ENCODE measurements around the gene TUT4. TPM values are rescaled to one million over a fixed set of nuclear protein-coding genes. Genes with fewer than 3 reads are reported as not detected.

The TUT4 gene
- total and polyA plus RNA-seq, 2 of the 4 experiments (the other 2 are of a cell fraction): 10.9 to 40.0 TPM

DNA sequence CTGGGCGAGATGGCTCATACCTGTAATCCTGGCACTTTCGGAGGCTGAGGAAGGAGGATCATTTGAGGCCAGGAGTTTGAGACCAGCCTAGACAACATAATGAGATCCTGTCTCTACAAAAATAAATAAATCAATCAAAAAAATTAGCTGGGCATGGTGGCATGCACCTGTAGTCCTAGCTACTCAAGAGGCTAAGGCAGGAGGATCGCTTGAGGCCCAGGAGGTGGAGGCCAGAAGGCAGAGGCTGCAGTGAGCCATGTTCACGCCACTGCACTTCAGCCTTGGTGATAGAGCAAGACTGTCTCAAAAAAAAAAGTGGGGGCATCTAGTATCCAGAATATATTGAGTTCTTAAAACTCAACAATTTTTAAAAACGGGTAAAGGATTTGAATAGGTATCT is 6.0 kb downstream of the TUT4 start:
- no peak overlapping the region for H3K23ac ChIP-seq (ENCODE audit: low read depth, low read length)
- no peaks in the 10 kb centered on the region for H3K27me3 ChIP-seq (ENCODE audit: control insufficient read depth, insufficient read depth, low read length)
- no peak overlapping the region for H2AFZ ChIP-seq (replicated peaks; ENCODE audit: low read length, poor library complexity)
- in situ Hi-C loops (cut with MboI; ENCODE audit: low sequenced_read_pairs) (no loop called here), dilution Hi-C loops (cut with HindIII; ENCODE audit: low sequenced_read_pairs, unreplicated experiment) (no loop called here), intact Hi-C loops (cut with micrococcal nuclease) (no loop called here)
- no CpG with 5 or more reads among the region's 5 CpGs for WGBS, 2 experiments (ENCODE audit: extremely low coverage in 2 of 2, insufficient read length in 1 of 2)
- DNase-seq (no peak), ATAC-seq (ENCODE audit: low read depth) (no peak)
- no peak overlapping the region for H3K4me2 ChIP-seq (ENCODE audit: low read depth, low read length)
- H3K4me3 ChIP-seq (ENCODE audit: insufficient read depth, low read depth, low read length): no peak overlapping the region
- H3K36me3 ChIP-seq (ENCODE audit: control insufficient read depth, insufficient read depth, low read length): peaks cover 3% of the 10 kb centered on the region; the same call in 1 of the 2 replicates
- H3K4ac ChIP-seq (ENCODE audit: low read depth, low read length): no peak overlapping the region
- H3K9me3 ChIP-seq (ENCODE audit: control insufficient read depth, insufficient read depth, low read length): peaks cover 10% of the 10 kb centered on the region
- H4K8ac ChIP-seq (ENCODE audit: low read depth in 2 of 2, low read length in 2 of 2): no peak overlapping the region
- ChIA-PET CTCF (no interaction called here), POLR2A (ENCODE audit: unreplicated experiment) (no interaction called here)
- no peak overlapping the region for H2BK120ac ChIP-seq (ENCODE audit: low read depth, low read length)
- TF ChIP-seq MAZ (IDR thresholded peaks at IDR 0.05; ENCODE audit: borderline replicate concordance, low read depth, low read length) (no peak), RFX5 (IDR thresholded peaks at IDR 0.05; ENCODE audit: low read depth, low read length) (no peak), SMC3 (IDR thresholded peaks at IDR 0.05; ENCODE audit: low read depth, low read length) (no peak), MXI1 (IDR thresholded peaks at IDR 0.05; ENCODE audit: borderline replicate concordance, low read depth, low read length) (no peak), NFE2L2 (IDR thresholded peaks at IDR 0.05; ENCODE audit: low read depth, low read length) (no peak), POLR2A (IDR thresholded peaks at IDR 0.05; ENCODE audit: low read depth, low read length) (no peak), RAD21 (IDR thresholded peaks at IDR 0.05; ENCODE audit: low read length) (no peak), RCOR1 (IDR thresholded peaks at IDR 0.05; ENCODE audit: insufficient replicate concordance, low read length) (no peak), BHLHE40 (IDR thresholded peaks at IDR 0.05; ENCODE audit: low read depth, low read length) (no peak), FOS (IDR thresholded peaks at IDR 0.05; ENCODE audit: low read depth, low read length) (no peak), CEBPB (IDR thresholded peaks at IDR 0.05; ENCODE audit: low read depth, low read length) (no peak), CHD1 (IDR thresholded peaks at IDR 0.05; ENCODE audit: low read depth, low read length) (no peak)
- TF ChIP-seq, protein P1, sequence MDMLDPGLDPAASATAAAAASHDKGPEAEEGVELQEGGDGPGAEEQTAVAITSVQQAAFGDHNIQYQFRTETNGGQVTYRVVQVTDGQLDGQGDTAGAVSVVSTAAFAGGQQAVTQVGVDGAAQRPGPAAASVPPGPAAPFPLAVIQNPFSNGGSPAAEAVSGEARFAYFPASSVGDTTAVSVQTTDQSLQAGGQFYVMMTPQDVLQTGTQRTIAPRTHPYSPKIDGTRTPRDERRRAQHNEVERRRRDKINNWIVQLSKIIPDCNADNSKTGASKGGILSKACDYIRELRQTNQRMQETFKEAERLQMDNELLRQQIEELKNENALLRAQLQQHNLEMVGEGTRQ (IDR thresholded peaks at IDR 0.05; ENCODE audit: low read depth, low read length): no peak
- TF ChIP-seq, protein P2, sequence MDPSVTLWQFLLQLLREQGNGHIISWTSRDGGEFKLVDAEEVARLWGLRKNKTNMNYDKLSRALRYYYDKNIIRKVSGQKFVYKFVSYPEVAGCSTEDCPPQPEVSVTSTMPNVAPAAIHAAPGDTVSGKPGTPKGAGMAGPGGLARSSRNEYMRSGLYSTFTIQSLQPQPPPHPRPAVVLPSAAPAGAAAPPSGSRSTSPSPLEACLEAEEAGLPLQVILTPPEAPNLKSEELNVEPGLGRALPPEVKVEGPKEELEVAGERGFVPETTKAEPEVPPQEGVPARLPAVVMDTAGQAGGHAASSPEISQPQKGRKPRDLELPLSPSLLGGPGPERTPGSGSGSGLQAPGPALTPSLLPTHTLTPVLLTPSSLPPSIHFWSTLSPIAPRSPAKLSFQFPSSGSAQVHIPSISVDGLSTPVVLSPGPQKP (IDR thresholded peaks at IDR 0.05; ENCODE audit: borderline replicate concordance, low read depth, low read length): no peak
- TF ChIP-seq, protein P3, sequence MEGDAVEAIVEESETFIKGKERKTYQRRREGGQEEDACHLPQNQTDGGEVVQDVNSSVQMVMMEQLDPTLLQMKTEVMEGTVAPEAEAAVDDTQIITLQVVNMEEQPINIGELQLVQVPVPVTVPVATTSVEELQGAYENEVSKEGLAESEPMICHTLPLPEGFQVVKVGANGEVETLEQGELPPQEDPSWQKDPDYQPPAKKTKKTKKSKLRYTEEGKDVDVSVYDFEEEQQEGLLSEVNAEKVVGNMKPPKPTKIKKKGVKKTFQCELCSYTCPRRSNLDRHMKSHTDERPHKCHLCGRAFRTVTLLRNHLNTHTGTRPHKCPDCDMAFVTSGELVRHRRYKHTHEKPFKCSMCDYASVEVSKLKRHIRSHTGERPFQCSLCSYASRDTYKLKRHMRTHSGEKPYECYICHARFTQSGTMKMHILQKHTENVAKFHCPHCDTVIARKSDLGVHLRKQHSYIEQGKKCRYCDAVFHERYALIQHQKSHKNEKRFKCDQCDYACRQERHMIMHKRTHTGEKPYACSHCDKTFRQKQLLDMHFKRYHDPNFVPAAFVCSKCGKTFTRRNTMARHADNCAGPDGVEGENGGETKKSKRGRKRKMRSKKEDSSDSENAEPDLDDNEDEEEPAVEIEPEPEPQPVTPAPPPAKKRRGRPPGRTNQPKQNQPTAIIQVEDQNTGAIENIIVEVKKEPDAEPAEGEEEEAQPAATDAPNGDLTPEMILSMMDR (conservative IDR thresholded peaks at IDR 0.05; ENCODE audit: low read depth, low read length): no peak
- H2AK5ac ChIP-seq (ENCODE audit: low read depth, low read length): no peak overlapping the region
- no peak overlapping the region for H3K18ac ChIP-seq (ENCODE audit: low read depth, low read length)
- H3K9me1 ChIP-seq (ENCODE audit: insufficient read depth, low read length): 0 out of 2 replicates have a peak, but pooled peaks cover 3% of the 10 kb centered on the region
- no peak overlapping the region for H2AK9ac ChIP-seq (replicated peaks; ENCODE audit: low read depth, low read length, poor library complexity)
- peaks cover 26 to 67% of the 10 kb centered on the region in 2 experiments for H3K79me1 ChIP-seq (ENCODE audit: low read depth in 1 of 2, low read length in 2 of 2)
- H2BK20ac ChIP-seq (ENCODE audit: low read depth, low read length): no peak overlapping the region
- no peak overlapping the region for H2BK5ac ChIP-seq (ENCODE audit: low read depth, low read length, poor library complexity, severe bottlenecking)
- no TSS peak for BruUV-seq (replicated peaks)
- H3K27ac ChIP-seq (ENCODE audit: insufficient read depth, low read length): no peak overlapping the region
- no peak overlapping the region for H4K5ac ChIP-seq (ENCODE audit: low read depth, low read length)
- no peak overlapping the region for H3K14ac ChIP-seq (replicated peaks; ENCODE audit: low read depth, low read length)
- no peak overlapping the region for H2BK15ac ChIP-seq (ENCODE audit: low read depth, low read length)
- peaks cover 51% of the 10 kb centered on the region for H4K20me1 ChIP-seq (ENCODE audit: insufficient read depth, low read length)
- peaks cover 2% of the 10 kb centered on the region; the same call in 1 of the 2 replicates for H3K4me1 ChIP-seq (ENCODE audit: control insufficient read depth, insufficient read depth, low read length)
- H3K56ac ChIP-seq (ENCODE audit: extremely low read depth, insufficient read depth, low read length): no peak overlapping the region
- H4K91ac ChIP-seq (ENCODE audit: insufficient read depth, low read depth, low read length): no peak overlapping the region
- H3K9ac ChIP-seq (ENCODE audit: low read depth, low read length): no peak overlapping the region
